Smooth muscle cell (in vitro differentiated cells): Measurements from ENCODE around the gene ABCA7. TPM values are rescaled to one million over a fixed set of nuclear protein-coding genes. Genes with fewer than 3 reads are reported as not detected.

Experiments
- DNase-seq: peaks from one replicate; lab custom pipeline; 2025; ENCODE audit not compliant: unreplicated experiment; lab: John Stamatoyannopoulos, UW
- H2AFZ ChIP-seq: fragments of 200-600 bp; sonication (generic); 2 replicates; pipeline ENCODE4 v1.6.0; 2016; ENCODE audit warnings: antibody characterized with exemption, low read depth, mild to moderate bottlenecking
- H3F3A ChIP-seq: fragments of 200-600 bp; sonication (generic); 2 replicates; pipeline ENCODE4 v1.6.0; 2017; ENCODE audit warnings: antibody characterized with exemption, low read depth
- H3K27ac ChIP-seq: fragments of 200-600 bp; sonication (generic); 2 replicates; pipeline ENCODE4 v1.5.1; 2016; ENCODE audit warnings: low read depth, mild to moderate bottlenecking
- H3K27me3 ChIP-seq: fragments of 200-600 bp; sonication (generic); 2 replicates; pipeline ENCODE4 v1.6.1; 2016; ENCODE audit warnings: low read depth, mild to moderate bottlenecking
- H3K36me3 ChIP-seq: fragments of 200-600 bp; sonication (generic); 2 replicates; pipeline ENCODE4 v1.5.1; 2016; ENCODE audit warnings: low read depth
- H3K4me1 ChIP-seq: fragments of 200-600 bp; sonication (generic); 2 replicates; pipeline ENCODE4 v1.5.1; 2016; ENCODE audit warnings: low read depth
- H3K4me2 ChIP-seq: fragments of 200-600 bp; sonication (generic); 2 replicates; pipeline ENCODE4 v1.6.0; 2016; ENCODE audit warnings: mild to moderate bottlenecking
- H3K4me3 ChIP-seq: fragments of 200-600 bp; sonication (generic); 2 replicates; pipeline ENCODE4 v1.5.1; 2016; ENCODE audit warnings: mild to moderate bottlenecking
- H3K79me2 ChIP-seq: fragments of 200-600 bp; sonication (generic); 2 replicates; pipeline ENCODE4 v1.6.0; 2016; ENCODE audit warnings: low read depth, mild to moderate bottlenecking
- H3K9ac ChIP-seq: fragments of 200-600 bp; sonication (generic); 2 replicates; pipeline ENCODE4 v1.6.0; 2016; ENCODE audit warnings: low read depth
- H3K9me3 ChIP-seq: fragments of 200-600 bp; sonication (generic); replicated peaks from 2 replicates; pipeline ENCODE4 v1.5.1; 2016; ENCODE audit warnings: low read depth
- H4K20me1 ChIP-seq: fragments of 200-600 bp; sonication (generic); 2 replicates; pipeline ENCODE4 v1.6.0; 2016; ENCODE audit warnings: low read depth
- WGBS: methylation state at CpG from one replicate; pipeline ENCODE4 v1.1.7; 2016; ENCODE audit warnings: low lambda C conversion rate; 5-methylcytosine and 5-hydroxymethylcytosine counted together
- polyA plus RNA-seq: library from polyadenylated mRNA; unstranded; fragments of >200 nt; fragmentation: Nextera tagmentation; extraction: Ambion mirVana; gene quantifications from 2 replicates; pipeline ENCODE4 v1.2.1, GENCODE V29; 2016
- total RNA-seq: library from RNA; depleted of rRNA; stranded (reverse); fragments of >200 nt; gene quantifications from 2 replicates; pipeline ENCODE4 v1.2.3, GENCODE V29; 2014
- TF ChIP-seq, protein P1 (sequence below): fragments of 200-600 bp; sonication (generic); IDR thresholded peaks from 2 replicates; pipeline ENCODE4 v1.5.1; 2017; ENCODE audit warnings: borderline replicate concordance, mild to moderate bottlenecking, antibody characterized with exemption; ENCODE audit not compliant: insufficient read depth, poor library complexity, severe bottlenecking

Gene ABCA7
- total and polyA plus RNA-seq, 2 experiments from 2014 or later = 4.1 to 11.8 TPM

DNA sequence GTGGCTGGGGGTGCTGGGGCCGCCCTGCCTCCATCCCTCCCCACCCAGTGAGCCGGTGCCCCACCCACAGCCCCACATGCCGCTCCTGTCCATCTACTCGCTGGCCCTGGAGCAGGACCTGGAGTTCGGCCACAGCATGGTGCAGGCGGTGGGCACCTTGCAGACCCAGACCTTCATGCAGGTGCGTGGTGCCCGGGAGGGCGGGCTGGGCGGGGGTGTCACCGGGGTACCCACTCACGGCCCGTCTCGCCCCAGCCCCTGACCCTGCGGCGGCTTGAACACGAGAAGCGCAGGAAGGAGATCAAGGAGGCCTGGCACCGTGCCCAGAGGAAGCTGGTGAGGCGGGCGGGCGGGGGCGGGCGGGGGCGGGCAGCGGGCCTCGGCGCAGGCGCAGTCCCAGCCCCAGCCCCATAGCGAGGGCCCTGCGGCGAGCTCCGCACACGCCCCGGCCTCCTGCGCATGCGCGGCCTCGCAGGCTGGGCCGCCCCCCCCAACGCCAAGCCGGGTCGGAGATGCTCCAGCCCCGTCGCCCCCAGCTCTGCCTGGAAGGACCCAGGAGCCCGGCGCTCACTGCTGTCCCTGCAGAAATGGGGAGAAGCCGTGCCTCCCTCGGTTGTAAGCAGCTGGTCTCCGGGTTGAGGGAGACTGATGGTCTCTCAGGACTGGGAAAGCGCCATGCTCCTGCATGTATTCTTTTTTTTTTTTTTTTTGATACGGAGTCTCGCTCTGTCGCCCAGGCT lies 34.8 kb downstream of the ABCA7 start:
- Histone ChIP-seq H3K4me1 (no peaks in the 10 kb centered on the region), H2AFZ (no peak overlapping the region), H3K4me3 (no peak overlapping the region), H3K36me3 (no peaks in the 10 kb centered on the region), H3K4me2 (no peak overlapping the region), H3K79me2 (no peaks in the 10 kb centered on the region), H4K20me1 (peaks cover 10% of the 10 kb centered on the region), H3K9me3 (no peaks in the 10 kb centered on the region), H3K27me3 (peaks cover 19% of the 10 kb centered on the region), H3F3A (no peaks in the 10 kb centered on the region), H3K9ac (no peak overlapping the region), H3K27ac (no peak overlapping the region)
- 96% methylated on average over 23 of the region's 54 CpGs for WGBS
- TF ChIP-seq, protein P1, sequence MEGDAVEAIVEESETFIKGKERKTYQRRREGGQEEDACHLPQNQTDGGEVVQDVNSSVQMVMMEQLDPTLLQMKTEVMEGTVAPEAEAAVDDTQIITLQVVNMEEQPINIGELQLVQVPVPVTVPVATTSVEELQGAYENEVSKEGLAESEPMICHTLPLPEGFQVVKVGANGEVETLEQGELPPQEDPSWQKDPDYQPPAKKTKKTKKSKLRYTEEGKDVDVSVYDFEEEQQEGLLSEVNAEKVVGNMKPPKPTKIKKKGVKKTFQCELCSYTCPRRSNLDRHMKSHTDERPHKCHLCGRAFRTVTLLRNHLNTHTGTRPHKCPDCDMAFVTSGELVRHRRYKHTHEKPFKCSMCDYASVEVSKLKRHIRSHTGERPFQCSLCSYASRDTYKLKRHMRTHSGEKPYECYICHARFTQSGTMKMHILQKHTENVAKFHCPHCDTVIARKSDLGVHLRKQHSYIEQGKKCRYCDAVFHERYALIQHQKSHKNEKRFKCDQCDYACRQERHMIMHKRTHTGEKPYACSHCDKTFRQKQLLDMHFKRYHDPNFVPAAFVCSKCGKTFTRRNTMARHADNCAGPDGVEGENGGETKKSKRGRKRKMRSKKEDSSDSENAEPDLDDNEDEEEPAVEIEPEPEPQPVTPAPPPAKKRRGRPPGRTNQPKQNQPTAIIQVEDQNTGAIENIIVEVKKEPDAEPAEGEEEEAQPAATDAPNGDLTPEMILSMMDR = no peak
- no peak for DNase-seq

DNA sequence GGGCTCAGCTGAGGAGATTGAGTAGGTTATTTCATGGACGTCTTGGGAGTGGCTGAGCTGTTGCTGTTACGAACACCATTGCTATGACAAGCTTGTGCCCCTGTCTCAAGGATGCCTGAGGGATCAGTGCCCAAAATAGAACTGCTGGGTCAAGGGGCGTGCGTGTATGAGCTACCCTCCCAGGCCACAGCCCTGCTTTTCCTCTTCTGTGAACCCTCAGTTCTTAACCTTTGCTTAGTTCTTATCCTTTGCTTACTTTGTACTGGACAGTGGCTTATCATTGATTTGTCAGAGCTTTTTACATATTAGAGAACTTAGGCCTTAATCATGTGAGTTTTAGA lies 36.1 kb downstream of the ABCA7 start:
- Histone ChIP-seq H3K79me2 (no peaks in the 10 kb centered on the region), H2AFZ (no peak overlapping the region), H3K4me2 (no peak overlapping the region), H3K9me3 (no peaks in the 10 kb centered on the region), H4K20me1 (peaks cover 10% of the 10 kb centered on the region), H3K36me3 (no peaks in the 10 kb centered on the region), H3K4me3 (no peak overlapping the region), H3K27ac (no peak overlapping the region), H3K27me3 (peaks cover 6% of the 10 kb centered on the region), H3F3A (no peaks in the 10 kb centered on the region), H3K9ac (no peak overlapping the region), H3K4me1 (no peaks in the 10 kb centered on the region)
- TF ChIP-seq, protein P1 = no peak
- 92% methylated on average over 4 of the region's 4 CpGs for WGBS
- DNase-seq = no peak

DNA sequence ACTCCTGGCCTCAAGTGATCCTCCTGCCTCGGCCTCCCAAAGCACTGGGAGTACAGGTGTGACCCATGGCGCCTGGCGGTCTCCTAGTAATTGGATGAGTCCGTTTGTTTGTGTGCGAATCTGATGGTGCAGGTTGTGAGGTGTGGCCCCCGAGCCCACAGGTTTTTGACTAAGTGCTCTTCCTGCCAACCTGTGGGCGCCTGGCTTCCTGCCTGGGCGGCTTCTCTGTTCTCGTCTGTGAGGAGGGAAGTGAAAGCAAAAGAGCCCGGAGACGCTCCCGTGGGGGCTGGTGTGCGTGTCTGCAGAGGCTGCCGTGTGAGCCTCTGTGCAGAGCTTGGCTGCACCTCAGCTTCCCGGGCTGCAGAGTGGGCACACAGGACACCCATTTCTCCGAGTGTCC lies 37.0 kb downstream of the ABCA7 start:
- no peak for DNase-seq
- Histone ChIP-seq H3K9ac (no peak overlapping the region), H3K79me2 (no peaks in the 10 kb centered on the region), H3K4me1 (no peaks in the 10 kb centered on the region), H3K4me2 (no peak overlapping the region), H3K27me3 (no peaks in the 10 kb centered on the region), H3F3A (no peaks in the 10 kb centered on the region), H2AFZ (no peak overlapping the region), H3K4me3 (no peak overlapping the region), H3K9me3 (no peaks in the 10 kb centered on the region), H3K36me3 (no peaks in the 10 kb centered on the region), H3K27ac (no peak overlapping the region), H4K20me1 (peaks cover 7% of the 10 kb centered on the region)
- TF ChIP-seq, protein P1 = no peak
- WGBS = 95% methylated on average over 16 of the region's 16 CpGs

DNA sequence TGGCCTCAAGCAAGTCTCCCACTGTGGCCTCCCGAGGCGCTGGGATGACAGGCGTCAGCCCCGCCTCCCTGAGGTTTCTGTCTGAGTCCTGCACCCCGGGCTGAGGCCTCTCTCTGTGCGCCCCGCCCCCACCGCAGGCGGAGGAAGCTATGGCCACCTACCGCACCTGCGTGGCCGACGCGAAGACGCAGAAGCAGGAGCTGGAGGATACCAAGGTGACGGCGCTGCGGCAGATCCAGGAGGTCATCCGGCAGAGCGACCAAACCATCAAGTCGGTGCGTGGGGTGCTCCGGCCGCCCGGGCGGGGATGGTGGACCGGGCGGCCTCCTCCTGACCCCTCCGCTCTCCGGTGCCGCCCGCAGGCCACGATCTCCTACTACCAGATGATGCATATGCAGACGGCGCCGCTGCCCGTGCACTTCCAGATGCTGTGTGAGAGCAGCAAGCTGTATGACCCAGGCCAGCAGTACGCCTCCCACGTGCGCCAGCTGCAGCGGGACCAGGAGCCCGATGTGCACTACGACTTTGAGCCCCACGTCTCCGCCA lies 39.7 kb downstream of the ABCA7 start:
- no peak overlapping the region for H3K4me2 ChIP-seq
- no peak for DNase-seq
- no peaks in the 10 kb centered on the region for H3K36me3 ChIP-seq
- H3K9ac ChIP-seq = no peak overlapping the region
- no peaks in the 10 kb centered on the region for H4K20me1 ChIP-seq
- H3K79me2 ChIP-seq = no peaks in the 10 kb centered on the region
- no peaks in the 10 kb centered on the region for H3F3A ChIP-seq
- no peak overlapping the region for H2AFZ ChIP-seq
- H3K27ac ChIP-seq = no peak overlapping the region
- TF ChIP-seq, protein P1 = no peak
- no peaks in the 10 kb centered on the region for H3K27me3 ChIP-seq
- 95% methylated on average over 45 of the region's 45 CpGs for WGBS
- no peaks in the 10 kb centered on the region for H3K4me1 ChIP-seq
- no peaks in the 10 kb centered on the region for H3K9me3 ChIP-seq
- no peak overlapping the region for H3K4me3 ChIP-seq
